Lower leg skin (tissue), 3 donors: ENCODE measurements around the gene DDB1.

Experiments
- POLR2A ChIP-seq, 2 donors: fragments of 450-650 bp; IDR thresholded peaks; one replicate each; pipeline ENCODE4 v1.6.1; 2016 to 2017; ENCODE audit warnings: antibody characterized with exemption in 2 of 2, mild to moderate bottlenecking in 1 of 2, moderate library complexity in 1 of 2
- TF ChIP-seq, protein P1 (sequence below), 3 donors: fragments of 450-650 bp; IDR thresholded peaks; one replicate each; pipeline ENCODE4 v1.5.1; 2016; ENCODE audit warnings: antibody characterized with exemption in 3 of 3, mild to moderate bottlenecking in 3 of 3, moderate library complexity in 2 of 3

DNA sequence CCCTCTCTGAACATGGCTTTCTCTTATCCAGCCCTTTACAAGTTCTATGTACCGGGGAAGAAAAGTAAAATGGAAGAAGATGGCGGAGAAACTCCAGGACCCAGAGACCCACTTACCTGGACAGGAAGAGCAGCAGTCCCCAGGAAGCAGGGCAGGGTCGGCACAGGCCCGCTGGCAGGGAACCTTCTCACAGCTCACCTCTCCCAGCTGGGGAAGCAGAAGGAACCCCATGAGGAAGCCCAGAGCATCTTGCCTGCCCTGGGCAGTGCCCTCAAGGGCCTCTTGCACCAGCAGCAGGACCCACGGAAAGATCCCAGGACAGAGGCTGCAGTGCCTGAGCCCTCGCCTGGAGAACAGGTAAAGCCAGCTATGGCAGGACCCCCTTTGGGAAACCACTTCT lies 68.5 kb downstream of the DDB1 start:
- TF ChIP-seq, protein P1, sequence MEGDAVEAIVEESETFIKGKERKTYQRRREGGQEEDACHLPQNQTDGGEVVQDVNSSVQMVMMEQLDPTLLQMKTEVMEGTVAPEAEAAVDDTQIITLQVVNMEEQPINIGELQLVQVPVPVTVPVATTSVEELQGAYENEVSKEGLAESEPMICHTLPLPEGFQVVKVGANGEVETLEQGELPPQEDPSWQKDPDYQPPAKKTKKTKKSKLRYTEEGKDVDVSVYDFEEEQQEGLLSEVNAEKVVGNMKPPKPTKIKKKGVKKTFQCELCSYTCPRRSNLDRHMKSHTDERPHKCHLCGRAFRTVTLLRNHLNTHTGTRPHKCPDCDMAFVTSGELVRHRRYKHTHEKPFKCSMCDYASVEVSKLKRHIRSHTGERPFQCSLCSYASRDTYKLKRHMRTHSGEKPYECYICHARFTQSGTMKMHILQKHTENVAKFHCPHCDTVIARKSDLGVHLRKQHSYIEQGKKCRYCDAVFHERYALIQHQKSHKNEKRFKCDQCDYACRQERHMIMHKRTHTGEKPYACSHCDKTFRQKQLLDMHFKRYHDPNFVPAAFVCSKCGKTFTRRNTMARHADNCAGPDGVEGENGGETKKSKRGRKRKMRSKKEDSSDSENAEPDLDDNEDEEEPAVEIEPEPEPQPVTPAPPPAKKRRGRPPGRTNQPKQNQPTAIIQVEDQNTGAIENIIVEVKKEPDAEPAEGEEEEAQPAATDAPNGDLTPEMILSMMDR (IDR thresholded peaks at IDR 0.05): no peak
- no peak for TF ChIP-seq POLR2A (IDR thresholded peaks at IDR 0.05)
